ENCODE data around the gene ZBTB45.
A peak's percentile ranks its signal among the peaks of the same experiment; 100 is the strongest.

The ZBTB45 gene

GRCh38 chr19:58538257-58539168 is 18.9 kb upstream of the ZBTB45 start:
- DNase-seq (ENCODE audit: low read depth, low spot score), result no peak

- no peak for DNase-seq (ENCODE audit: low read depth, low spot score)
Observed at GRCh38 chr19:58536852-58537798, 17.5 kb upstream of the ZBTB45 start.

GRCh38 chr19:58535857-58536256 is 16.2 kb upstream of the ZBTB45 start:
- no peak for DNase-seq (ENCODE audit: low read depth, low spot score)

GRCh38 chr19:58531034-58531840 is 11.6 kb upstream of the ZBTB45 start:
- no peak for DNase-seq (ENCODE audit: low read depth, low spot score)

- DNase-seq (ENCODE audit: low read depth, low spot score), result no peak
Observed at GRCh38 chr19:58529405-58529804, 9.8 kb upstream of the ZBTB45 start.

- no peak for DNase-seq (ENCODE audit: low read depth, low spot score)
Observed at GRCh38 chr19:58522709-58523108, 3.1 kb upstream of the ZBTB45 start.

- DNase-seq (ENCODE audit: low read depth, low spot score), result no peak
Observed at GRCh38 chr19:58521651-58522050, 2.0 kb upstream of the ZBTB45 start.

GRCh38 chr19:58520257-58520599 is 618 bp upstream of the ZBTB45 start:
- no peak for DNase-seq (ENCODE audit: low read depth, low spot score)

- no peak for DNase-seq (ENCODE audit: low read depth, low spot score)
Observed at GRCh38 chr19:58519087-58519354, 589 bp downstream of the ZBTB45 start.

GRCh38 chr19:58518256-58519086 is 1.1 kb downstream of the ZBTB45 start:
- DNase-seq (ENCODE audit: low read depth, low spot score), result no peak

- no peak for DNase-seq (ENCODE audit: low read depth, low spot score)
Observed at GRCh38 chr19:58516964-58517833, 2.4 kb downstream of the ZBTB45 start.

GRCh38 chr19:58516246-58516836 is 3.3 kb downstream of the ZBTB45 start:
- DNase-seq (ENCODE audit: low read depth, low spot score), result no peak

- DNase-seq (ENCODE audit: low read depth, low spot score), result no peak
Observed at GRCh38 chr19:58515259-58515658, 4.4 kb downstream of the ZBTB45 start.

GRCh38 chr19:58514564-58515022 is 5.0 kb downstream of the ZBTB45 start:
- DNase-seq (ENCODE audit: low read depth, low spot score), result no peak

GRCh38 chr19:58513694-58514563 is 5.7 kb downstream of the ZBTB45 start:
- peak; percentile 83 for DNase-seq (ENCODE audit: low read depth, low spot score)

GRCh38 chr19:58513213-58513693 is 6.4 kb downstream of the ZBTB45 start:
- DNase-seq (ENCODE audit: low read depth, low spot score), result no peak

GRCh38 chr19:58511353-58512208 is 8.0 kb downstream of the ZBTB45 start, which contains the start of gene SLC27A5:
Gene SLC27A5 (minus strand): TSS chr19:58511992. CDS start chr19:58511955, 37 bp downstream.
- no peak for DNase-seq (ENCODE audit: low read depth, low spot score)
